Measurements from ENCODE around the gene ARHGAP5. TPM values are rescaled to one million over a fixed set of nuclear protein-coding genes. Genes with fewer than 3 reads are reported as not detected.

ARHGAP5 gene
- total and polyA plus RNA-seq, 2 experiments from 2014 or later, result 22.1 to 72.6 TPM

DNA sequence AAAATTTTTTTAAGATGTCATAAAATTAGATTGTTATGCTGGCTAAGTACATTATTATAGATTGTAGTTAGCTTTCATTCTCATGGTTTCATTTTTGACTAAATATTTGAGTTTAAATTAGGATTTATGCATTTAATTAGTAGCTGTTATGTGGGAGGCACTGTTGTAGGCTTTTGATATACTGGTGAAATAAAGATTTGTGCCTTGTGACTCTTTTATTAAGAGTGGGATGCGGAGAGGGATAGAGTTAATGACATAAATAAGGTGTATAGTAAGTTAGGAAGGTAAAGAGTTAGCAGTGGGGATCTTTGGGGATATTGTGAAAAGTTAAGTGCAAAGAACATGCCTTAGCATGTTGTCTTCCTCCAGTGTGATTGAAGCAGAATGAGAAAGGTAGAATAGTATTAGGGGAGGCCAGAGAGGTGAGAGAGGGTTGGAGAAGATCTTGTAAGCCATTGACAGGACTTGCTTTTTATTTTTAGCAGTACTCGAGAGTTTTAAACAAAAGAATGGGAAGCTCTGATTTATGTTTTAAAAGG, 8.8 kb downstream of the ARHGAP5 start:
- Mint-ChIP-seq H3K4me1 (peaks cover 43% of the 10 kb centered on the region), H3K27ac (peak overlapping the region; percentile 39), H3K9me3 (no peaks in the 10 kb centered on the region), H3K4me3 (peak overlapping the region; percentile 1; the same call in 2 of the 3 replicates), H3K36me3 (ENCODE audit: low read depth) (peaks cover 7% of the 10 kb centered on the region; the same call in 2 of the 3 replicates), H3K27me3 (ENCODE audit: insufficient read depth, low read depth, poor library complexity) (no peaks in the 10 kb centered on the region)
- peak overlapping the region; percentile 40; the same call in 1 of the 2 replicates for H3K4me2 ChIP-seq
- peaks cover 93% of the 10 kb centered on the region for H3K79me2 ChIP-seq (replicated peaks; ENCODE audit: insufficient read depth)
- ATAC-seq (no peak; the same call in 2 of the 3 replicates), DNase-seq (ENCODE audit: low spot score) (no peak)
- H3K4me3 ChIP-seq, result no peak overlapping the region
- H3K27ac ChIP-seq (ENCODE audit: low read depth), result peak overlapping the region; percentile 7; the same call in 1 of the 2 replicates
- H4K20me1 ChIP-seq (replicated peaks; ENCODE audit: insufficient read depth), result peaks cover 14% of the 10 kb centered on the region
- H3K9me2 ChIP-seq (ENCODE audit: insufficient read depth), result no peaks in the 10 kb centered on the region
- no peaks in the 10 kb centered on the region for H3K27me3 ChIP-seq (ENCODE audit: insufficient read depth)
- TF ChIP-seq ZNF331 (CRISPR knock-in tag; IDR thresholded peaks at IDR 0.05; ENCODE audit: low read depth) (no peak), NANOG (IDR thresholded peaks at IDR 0.05; ENCODE audit: borderline replicate concordance) (no peak), ZNF114 (CRISPR knock-in tag; IDR thresholded peaks at IDR 0.05) (no peak), EZH2 (IDR thresholded peaks at IDR 0.05; ENCODE audit: low read depth, unreplicated experiment) (no peak), POLR2AphosphoS5 (IDR thresholded peaks at IDR 0.05; ENCODE audit: low read depth) (no peak), EZH2phosphoT487 (IDR thresholded peaks at IDR 0.05; ENCODE audit: unreplicated experiment) (no peak), JUNB (IDR thresholded peaks at IDR 0.05; ENCODE audit: unreplicated experiment) (no peak)
- TF ChIP-seq, protein P1, sequence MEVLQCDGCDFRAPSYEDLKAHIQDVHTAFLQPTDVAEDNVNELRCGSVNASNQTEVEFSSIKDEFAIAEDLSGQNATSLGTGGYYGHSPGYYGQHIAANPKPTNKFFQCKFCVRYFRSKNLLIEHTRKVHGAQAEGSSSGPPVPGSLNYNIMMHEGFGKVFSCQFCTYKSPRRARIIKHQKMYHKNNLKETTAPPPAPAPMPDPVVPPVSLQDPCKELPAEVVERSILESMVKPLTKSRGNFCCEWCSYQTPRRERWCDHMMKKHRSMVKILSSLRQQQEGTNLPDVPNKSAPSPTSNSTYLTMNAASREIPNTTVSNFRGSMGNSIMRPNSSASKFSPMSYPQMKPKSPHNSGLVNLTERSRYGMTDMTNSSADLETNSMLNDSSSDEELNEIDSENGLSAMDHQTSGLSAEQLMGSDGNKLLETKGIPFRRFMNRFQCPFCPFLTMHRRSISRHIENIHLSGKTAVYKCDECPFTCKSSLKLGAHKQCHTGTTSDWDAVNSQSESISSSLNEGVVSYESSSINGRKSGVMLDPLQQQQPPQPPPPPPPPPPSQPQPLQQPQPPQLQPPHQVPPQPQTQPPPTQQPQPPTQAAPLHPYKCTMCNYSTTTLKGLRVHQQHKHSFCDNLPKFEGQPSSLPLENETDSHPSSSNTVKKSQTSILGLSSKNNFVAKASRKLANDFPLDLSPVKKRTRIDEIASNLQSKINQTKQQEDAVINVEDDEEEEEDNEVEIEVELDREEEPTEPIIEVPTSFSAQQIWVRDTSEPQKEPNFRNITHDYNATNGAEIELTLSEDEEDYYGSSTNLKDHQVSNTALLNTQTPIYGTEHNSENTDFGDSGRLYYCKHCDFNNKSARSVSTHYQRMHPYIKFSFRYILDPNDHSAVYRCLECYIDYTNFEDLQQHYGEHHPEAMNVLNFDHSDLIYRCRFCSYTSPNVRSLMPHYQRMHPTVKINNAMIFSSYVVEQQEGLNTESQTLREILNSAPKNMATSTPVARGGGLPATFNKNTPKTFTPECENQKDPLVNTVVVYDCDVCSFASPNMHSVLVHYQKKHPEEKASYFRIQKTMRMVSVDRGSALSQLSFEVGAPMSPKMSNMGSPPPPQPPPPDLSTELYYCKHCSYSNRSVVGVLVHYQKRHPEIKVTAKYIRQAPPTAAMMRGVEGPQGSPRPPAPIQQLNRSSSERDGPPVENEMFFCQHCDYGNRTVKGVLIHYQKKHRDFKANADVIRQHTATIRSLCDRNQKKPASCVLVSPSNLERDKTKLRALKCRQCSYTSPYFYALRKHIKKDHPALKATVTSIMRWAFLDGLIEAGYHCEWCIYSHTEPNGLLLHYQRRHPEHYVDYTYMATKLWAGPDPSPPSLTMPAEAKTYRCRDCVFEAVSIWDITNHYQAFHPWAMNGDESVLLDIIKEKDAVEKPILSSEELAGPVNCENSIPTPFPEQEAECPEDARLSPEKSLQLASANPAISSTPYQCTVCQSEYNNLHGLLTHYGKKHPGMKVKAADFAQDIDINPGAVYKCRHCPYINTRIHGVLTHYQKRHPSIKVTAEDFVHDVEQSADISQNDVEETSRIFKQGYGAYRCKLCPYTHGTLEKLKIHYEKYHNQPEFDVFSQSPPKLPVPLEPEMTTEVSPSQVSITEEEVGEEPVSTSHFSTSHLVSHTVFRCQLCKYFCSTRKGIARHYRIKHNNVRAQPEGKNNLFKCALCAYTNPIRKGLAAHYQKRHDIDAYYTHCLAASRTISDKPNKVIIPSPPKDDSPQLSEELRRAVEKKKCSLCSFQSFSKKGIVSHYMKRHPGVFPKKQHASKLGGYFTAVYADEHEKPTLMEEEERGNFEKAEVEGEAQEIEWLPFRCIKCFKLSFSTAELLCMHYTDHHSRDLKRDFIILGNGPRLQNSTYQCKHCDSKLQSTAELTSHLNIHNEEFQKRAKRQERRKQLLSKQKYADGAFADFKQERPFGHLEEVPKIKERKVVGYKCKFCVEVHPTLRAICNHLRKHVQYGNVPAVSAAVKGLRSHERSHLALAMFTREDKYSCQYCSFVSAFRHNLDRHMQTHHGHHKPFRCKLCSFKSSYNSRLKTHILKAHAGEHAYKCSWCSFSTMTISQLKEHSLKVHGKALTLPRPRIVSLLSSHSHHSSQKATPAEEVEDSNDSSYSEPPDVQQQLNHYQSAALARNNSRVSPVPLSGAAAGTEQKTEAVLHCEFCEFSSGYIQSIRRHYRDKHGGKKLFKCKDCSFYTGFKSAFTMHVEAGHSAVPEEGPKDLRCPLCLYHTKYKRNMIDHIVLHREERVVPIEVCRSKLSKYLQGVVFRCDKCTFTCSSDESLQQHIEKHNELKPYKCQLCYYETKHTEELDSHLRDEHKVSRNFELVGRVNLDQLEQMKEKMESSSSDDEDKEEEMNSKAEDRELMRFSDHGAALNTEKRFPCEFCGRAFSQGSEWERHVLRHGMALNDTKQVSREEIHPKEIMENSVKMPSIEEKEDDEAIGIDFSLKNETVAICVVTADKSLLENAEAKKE (CRISPR knock-in tag; IDR thresholded peaks at IDR 0.05), result no peak
- TF ChIP-seq, protein P2, sequence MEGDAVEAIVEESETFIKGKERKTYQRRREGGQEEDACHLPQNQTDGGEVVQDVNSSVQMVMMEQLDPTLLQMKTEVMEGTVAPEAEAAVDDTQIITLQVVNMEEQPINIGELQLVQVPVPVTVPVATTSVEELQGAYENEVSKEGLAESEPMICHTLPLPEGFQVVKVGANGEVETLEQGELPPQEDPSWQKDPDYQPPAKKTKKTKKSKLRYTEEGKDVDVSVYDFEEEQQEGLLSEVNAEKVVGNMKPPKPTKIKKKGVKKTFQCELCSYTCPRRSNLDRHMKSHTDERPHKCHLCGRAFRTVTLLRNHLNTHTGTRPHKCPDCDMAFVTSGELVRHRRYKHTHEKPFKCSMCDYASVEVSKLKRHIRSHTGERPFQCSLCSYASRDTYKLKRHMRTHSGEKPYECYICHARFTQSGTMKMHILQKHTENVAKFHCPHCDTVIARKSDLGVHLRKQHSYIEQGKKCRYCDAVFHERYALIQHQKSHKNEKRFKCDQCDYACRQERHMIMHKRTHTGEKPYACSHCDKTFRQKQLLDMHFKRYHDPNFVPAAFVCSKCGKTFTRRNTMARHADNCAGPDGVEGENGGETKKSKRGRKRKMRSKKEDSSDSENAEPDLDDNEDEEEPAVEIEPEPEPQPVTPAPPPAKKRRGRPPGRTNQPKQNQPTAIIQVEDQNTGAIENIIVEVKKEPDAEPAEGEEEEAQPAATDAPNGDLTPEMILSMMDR (conservative IDR thresholded peaks at IDR 0.05; ENCODE audit: low read depth in 2 of 2), result no peak
- TF ChIP-seq, protein P3, sequence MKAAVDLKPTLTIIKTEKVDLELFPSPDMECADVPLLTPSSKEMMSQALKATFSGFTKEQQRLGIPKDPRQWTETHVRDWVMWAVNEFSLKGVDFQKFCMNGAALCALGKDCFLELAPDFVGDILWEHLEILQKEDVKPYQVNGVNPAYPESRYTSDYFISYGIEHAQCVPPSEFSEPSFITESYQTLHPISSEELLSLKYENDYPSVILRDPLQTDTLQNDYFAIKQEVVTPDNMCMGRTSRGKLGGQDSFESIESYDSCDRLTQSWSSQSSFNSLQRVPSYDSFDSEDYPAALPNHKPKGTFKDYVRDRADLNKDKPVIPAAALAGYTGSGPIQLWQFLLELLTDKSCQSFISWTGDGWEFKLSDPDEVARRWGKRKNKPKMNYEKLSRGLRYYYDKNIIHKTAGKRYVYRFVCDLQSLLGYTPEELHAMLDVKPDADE (IDR thresholded peaks at IDR 0.05), result no peak
- peaks cover 30% of the 10 kb centered on the region for H3K4me1 ChIP-seq (ENCODE audit: insufficient read depth)
- H2AFZ ChIP-seq, result no peak overlapping the region
- H3K36me3 ChIP-seq (ENCODE audit: insufficient read depth), result no peaks in the 10 kb centered on the region; the same call in 1 of the 2 replicates
- H3F3A ChIP-seq (replicated peaks; ENCODE audit: low read depth), result no peaks in the 10 kb centered on the region
